ENCODE measurements around the gene BEAN1. TPM values are rescaled to one million over a fixed set of nuclear protein-coding genes. Genes with fewer than 3 reads are reported as not detected.

The BEAN1 gene
- total RNA-seq, 1 donor from 2014 or later, result 3.7 TPM

DNA sequence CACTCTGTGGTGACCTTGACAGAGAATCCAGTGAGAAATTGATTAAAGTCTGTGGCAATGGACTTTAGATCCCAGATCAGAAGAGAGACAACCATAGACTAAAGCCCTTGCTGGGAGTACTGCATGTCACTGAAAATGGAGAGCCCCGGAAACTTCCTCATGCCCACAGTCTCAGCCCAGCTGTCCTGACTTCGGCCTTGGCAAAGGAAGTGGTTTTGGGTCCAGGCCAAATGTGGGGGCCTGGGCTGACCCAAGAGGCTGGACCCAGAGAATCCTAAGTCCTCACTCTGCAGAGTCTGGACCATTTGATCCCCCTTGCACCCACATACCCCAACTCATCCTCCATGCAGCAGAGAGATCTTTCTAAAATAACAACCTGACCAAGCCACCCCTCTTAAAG lies 4.7 kb upstream of the BEAN1 start:
- H3K9me3 Mint-ChIP-seq (ENCODE audit: low read depth), result no peaks in the 10 kb centered on the region
- peaks cover 14% of the 10 kb centered on the region for H3K4me1 Mint-ChIP-seq (ENCODE audit: low read depth)
- H3K27ac Mint-ChIP-seq (ENCODE audit: unreplicated experiment), result no peak overlapping the region
- no peak overlapping the region for H3K4me3 Mint-ChIP-seq (ENCODE audit: unreplicated experiment)
- DNase-seq (ENCODE audit: low spot score), result no peak
- no peaks in the 10 kb centered on the region for H3K36me3 Mint-ChIP-seq (ENCODE audit: low read depth)
- TF ChIP-seq, protein P1, sequence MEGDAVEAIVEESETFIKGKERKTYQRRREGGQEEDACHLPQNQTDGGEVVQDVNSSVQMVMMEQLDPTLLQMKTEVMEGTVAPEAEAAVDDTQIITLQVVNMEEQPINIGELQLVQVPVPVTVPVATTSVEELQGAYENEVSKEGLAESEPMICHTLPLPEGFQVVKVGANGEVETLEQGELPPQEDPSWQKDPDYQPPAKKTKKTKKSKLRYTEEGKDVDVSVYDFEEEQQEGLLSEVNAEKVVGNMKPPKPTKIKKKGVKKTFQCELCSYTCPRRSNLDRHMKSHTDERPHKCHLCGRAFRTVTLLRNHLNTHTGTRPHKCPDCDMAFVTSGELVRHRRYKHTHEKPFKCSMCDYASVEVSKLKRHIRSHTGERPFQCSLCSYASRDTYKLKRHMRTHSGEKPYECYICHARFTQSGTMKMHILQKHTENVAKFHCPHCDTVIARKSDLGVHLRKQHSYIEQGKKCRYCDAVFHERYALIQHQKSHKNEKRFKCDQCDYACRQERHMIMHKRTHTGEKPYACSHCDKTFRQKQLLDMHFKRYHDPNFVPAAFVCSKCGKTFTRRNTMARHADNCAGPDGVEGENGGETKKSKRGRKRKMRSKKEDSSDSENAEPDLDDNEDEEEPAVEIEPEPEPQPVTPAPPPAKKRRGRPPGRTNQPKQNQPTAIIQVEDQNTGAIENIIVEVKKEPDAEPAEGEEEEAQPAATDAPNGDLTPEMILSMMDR (IDR thresholded peaks at IDR 0.05), result no peak
- peaks cover 6% of the 10 kb centered on the region for H3K27me3 Mint-ChIP-seq (ENCODE audit: low read depth)

DNA sequence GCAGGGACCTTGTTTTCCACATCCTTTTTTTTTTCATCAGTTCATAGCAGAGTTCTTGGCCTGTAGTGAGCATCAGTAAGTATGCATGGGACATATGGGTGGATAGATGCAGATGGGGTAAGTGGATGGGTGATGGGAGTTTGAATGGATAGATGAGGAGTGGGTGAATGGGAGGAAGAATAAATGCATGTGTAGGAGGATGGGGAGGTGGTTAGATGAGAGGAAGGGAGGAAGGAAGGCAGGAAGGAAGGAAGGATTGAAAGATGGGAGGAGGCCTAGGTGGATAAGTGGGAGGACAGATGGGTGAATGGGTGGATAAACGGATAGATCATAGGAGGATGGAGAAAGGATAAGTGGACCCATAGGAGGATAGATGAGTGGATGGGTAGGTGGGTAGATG lies 3.9 kb upstream of the BEAN1 start:
- H3K4me1 Mint-ChIP-seq (ENCODE audit: low read depth), result peaks cover 14% of the 10 kb centered on the region
- no peak overlapping the region for H3K4me3 Mint-ChIP-seq (ENCODE audit: unreplicated experiment)
- H3K27ac Mint-ChIP-seq (ENCODE audit: unreplicated experiment), result no peak overlapping the region
- TF ChIP-seq, protein P1 (IDR thresholded peaks at IDR 0.05), result no peak
- H3K9me3 Mint-ChIP-seq (ENCODE audit: low read depth), result no peaks in the 10 kb centered on the region
- peaks cover 6% of the 10 kb centered on the region for H3K27me3 Mint-ChIP-seq (ENCODE audit: low read depth)
- no peak for DNase-seq (ENCODE audit: low spot score)
- no peaks in the 10 kb centered on the region for H3K36me3 Mint-ChIP-seq (ENCODE audit: low read depth)

DNA sequence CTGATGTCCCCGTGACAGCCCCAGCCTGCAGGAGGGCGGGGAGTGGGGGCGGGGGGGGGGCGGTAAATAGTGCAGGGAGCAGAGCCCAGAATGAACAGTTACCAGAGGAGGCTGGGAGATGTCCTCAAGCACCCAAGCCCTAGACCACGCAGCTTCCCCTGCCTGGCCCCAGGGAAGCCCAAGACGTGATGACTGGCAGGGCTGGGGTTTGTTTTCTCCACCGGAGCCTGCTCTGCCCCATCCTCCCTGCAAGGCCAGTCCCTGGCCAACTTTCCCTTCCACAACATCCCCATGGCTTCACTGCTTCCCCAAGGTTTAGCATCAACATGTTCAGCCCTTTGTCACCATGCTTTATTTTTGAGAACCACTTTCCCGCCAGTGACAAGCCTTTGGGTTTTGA lies 1.4 kb upstream of the BEAN1 start:
- Mint-ChIP-seq H3K9me3 (ENCODE audit: low read depth) (no peaks in the 10 kb centered on the region), H3K4me1 (ENCODE audit: low read depth) (peaks cover 3% of the 10 kb centered on the region), H3K36me3 (ENCODE audit: low read depth) (peaks cover 2% of the 10 kb centered on the region), H3K4me3 (ENCODE audit: unreplicated experiment) (peak overlapping the region; percentile 16), H3K27me3 (ENCODE audit: low read depth) (peaks cover 9% of the 10 kb centered on the region), H3K27ac (ENCODE audit: unreplicated experiment) (no peak overlapping the region)
- TF ChIP-seq, protein P1 (IDR thresholded peaks at IDR 0.05), result no peak
- no peak for DNase-seq (ENCODE audit: low spot score)

DNA sequence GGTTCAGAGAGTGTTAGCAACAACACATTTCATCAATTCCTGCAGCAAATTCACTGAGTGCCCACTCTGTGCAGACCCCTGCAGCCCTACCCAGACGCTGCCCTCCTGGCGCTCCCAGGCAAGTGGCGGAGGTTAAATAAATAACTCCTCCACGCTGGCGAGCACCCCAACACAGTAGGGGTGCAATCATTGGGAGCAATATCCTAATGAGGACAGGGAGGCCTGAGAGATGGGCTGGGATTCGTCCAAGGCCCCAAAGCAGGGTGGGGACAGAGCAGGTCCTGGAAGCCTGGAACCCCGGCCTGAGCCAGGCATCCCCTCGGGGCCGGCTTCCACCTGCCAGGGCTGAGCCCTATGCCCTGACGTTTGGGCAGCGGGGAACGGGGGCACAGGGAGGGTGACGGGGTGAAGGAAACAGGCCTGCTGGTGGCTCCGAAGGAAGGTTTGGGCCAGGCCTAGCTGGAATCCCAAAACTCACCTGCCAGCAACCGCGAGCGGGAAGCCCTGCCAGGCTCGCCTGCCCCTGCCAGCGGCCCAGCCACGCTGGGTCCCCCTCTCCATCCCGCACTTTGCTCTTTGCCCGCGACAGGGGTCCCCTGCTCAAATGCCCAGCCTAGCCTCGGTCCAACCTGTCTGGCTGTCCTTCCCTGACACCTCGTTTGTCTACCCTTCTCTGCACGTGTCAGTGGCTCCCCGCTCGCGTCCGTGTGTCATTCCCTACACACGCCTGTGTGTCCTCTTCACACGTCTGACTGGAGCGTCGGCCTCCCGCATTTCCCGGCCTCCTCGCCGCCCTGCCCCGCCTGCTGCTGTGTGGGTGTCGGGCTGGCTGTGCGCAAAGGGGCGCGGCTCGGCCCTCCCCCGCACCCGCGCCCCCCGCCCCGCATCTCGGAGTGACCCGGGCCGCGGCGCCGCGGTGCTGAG lies 721 bp upstream of the BEAN1 start:
- Mint-ChIP-seq H3K4me3 (ENCODE audit: unreplicated experiment) (peak overlapping the region; percentile 63), H3K9me3 (ENCODE audit: low read depth) (no peaks in the 10 kb centered on the region), H3K4me1 (ENCODE audit: low read depth) (peaks cover 3% of the 10 kb centered on the region), H3K27ac (ENCODE audit: unreplicated experiment) (no peak overlapping the region), H3K27me3 (ENCODE audit: low read depth) (peaks cover 9% of the 10 kb centered on the region), H3K36me3 (ENCODE audit: low read depth) (peaks cover 2% of the 10 kb centered on the region)
- TF ChIP-seq, protein P1 (IDR thresholded peaks at IDR 0.05), result no peak
- DNase-seq (ENCODE audit: low spot score), result no peak

DNA sequence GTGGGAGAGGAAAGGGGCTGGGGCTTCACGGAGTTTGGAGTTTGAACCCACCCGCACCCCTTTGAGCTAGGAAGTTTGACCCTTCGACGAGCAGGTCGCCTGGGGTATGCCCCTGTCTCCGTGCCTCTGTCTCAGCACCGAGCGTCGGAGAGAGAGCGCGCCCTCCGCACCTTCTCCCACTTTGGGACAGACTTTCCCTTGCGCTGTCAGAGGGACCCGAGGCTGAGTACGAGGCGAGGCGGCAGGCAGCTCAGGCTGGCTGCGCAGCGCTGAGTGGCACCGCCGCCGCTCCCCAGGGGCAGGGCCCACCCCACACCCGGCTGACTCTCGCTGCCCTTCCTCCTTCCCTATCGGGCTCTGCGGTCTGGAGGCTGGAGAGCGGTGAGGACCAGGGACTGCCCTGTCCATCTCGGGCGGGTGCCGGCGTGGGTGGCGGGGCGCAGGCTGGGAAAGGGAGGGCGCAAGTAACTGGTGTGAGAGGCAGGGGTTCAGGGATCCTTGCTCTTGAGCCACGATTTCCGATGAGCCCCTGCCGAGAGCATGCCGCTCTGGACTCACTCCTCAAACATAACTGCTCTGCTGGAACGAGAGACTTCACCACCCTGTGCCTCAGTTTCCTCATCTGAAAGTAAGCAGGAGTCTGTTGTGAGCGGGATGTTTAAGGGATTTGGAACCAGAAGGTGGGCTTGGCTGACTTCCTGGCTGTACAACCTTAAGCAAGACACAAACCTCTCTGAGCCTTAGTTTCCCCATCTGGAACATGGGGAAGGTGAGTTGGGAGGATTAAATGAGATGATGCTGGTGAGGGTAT lies 981 bp downstream of the BEAN1 start:
- peaks cover 2% of the 10 kb centered on the region for H3K36me3 Mint-ChIP-seq (ENCODE audit: low read depth)
- peak overlapping the region; percentile 57 for H3K4me3 Mint-ChIP-seq (ENCODE audit: unreplicated experiment)
- H3K27me3 Mint-ChIP-seq (ENCODE audit: low read depth), result peaks cover 9% of the 10 kb centered on the region
- DNase-seq (ENCODE audit: low spot score), result no peak
- no peaks in the 10 kb centered on the region for H3K9me3 Mint-ChIP-seq (ENCODE audit: low read depth)
- no peak overlapping the region for H3K27ac Mint-ChIP-seq (ENCODE audit: unreplicated experiment)
- TF ChIP-seq, protein P1 (IDR thresholded peaks at IDR 0.05), result no peak
- H3K4me1 Mint-ChIP-seq (ENCODE audit: low read depth), result peaks cover 3% of the 10 kb centered on the region

All from chondrocyte (in vitro differentiated cells).